HepG2 (cell line): ENCODE measurements around the gene NCAPG. TPM values are rescaled to one million over a fixed set of nuclear protein-coding genes. Genes with fewer than 3 reads are reported as not detected.

ENCODE experiments used
- CEBPB ChIP-seq: IDR thresholded peaks from 2 replicates; pipeline ENCODE4 v1.6.1; 2011; ENCODE audit warnings: low read depth, low read length, improper control_type of control experiment, borderline replicate concordance
- FLYWCH1 ChIP-seq: sonication (generic); formaldehyde crosslinking; IDR thresholded peaks from 2 replicates; pipeline ENCODE4 v1.8.1; 2023; ENCODE audit warnings: mild to moderate bottlenecking, missing genetic modification reagents
- MAFK ChIP-seq, 2 experiments: IDR thresholded peaks in 1 of 2; conservative IDR thresholded peaks in 1 of 2; 2 replicates each; pipeline ENCODE4 v1.6.1; 2011; ENCODE audit warnings: improper control_type of control experiment in 2 of 2, low read length in 2 of 2
- MTA1 ChIP-seq: sonication (generic); formaldehyde crosslinking; IDR thresholded peaks from 2 replicates; pipeline ENCODE4 v1.4.0; 2020; ENCODE audit warnings: missing genetic modification reagents, mild to moderate bottlenecking, borderline replicate concordance
- POLR2A ChIP-seq, 2 experiments: IDR thresholded peaks; 2 replicates each; pipeline ENCODE4 v1.6.1; 2011; ENCODE audit warnings: low read depth in 2 of 2, low read length in 2 of 2, mild to moderate bottlenecking in 1 of 2, moderate library complexity in 1 of 2; ENCODE audit not compliant: insufficient read depth in 1 of 2
- TCF7 ChIP-seq: sonication (generic); IDR thresholded peaks from 2 replicates; pipeline ENCODE4 v1.6.1; 2016; ENCODE audit warnings: antibody characterized with exemption, low read depth
- ZNF207 ChIP-seq: fragments of 450-650 bp; IDR thresholded peaks from 2 replicates; pipeline ENCODE4 v1.6.1; 2016; ENCODE audit warnings: antibody characterized with exemption, borderline replicate concordance
- ZNF333 ChIP-seq: sonication (generic); formaldehyde crosslinking; IDR thresholded peaks from 2 replicates; pipeline ENCODE4 v1.4.0; 2020; ENCODE audit warnings: mild to moderate bottlenecking, missing genetic modification reagents, borderline replicate concordance
- ZNF33A ChIP-seq: sonication (generic); formaldehyde crosslinking; IDR thresholded peaks from 2 replicates; pipeline ENCODE4 v1.5.1; 2020; ENCODE audit warnings: missing genetic modification reagents, mild to moderate bottlenecking, moderate library complexity, borderline replicate concordance
- ZNF446 ChIP-seq: sonication (generic); formaldehyde crosslinking; IDR thresholded peaks from 2 replicates; pipeline ENCODE4 v1.5.0; 2020; ENCODE audit warnings: mild to moderate bottlenecking, missing genetic modification reagents
- ZNF737 ChIP-seq: sonication (generic); formaldehyde crosslinking; IDR thresholded peaks from 2 replicates; pipeline ENCODE4 v1.5.0; 2020; ENCODE audit warnings: missing genetic modification reagents, mild to moderate bottlenecking, borderline replicate concordance
- ZSCAN29 ChIP-seq: sonication (generic); formaldehyde crosslinking; conservative IDR thresholded peaks from 2 replicates; pipeline ENCODE4 v1.4.0; 2020; ENCODE audit warnings: mild to moderate bottlenecking, missing genetic modification reagents
- polyA plus RNA-seq, 8 experiments: library from polyadenylated mRNA; depleted of rRNA in 3 of 8; stranded (reverse) in 7 of 8; unstranded in 1 of 8; fragments of >200 nt; fragmentation: Illumina TruSeq in 4 of 8; extraction: Trizol in 4 of 8; gene quantifications; 2 replicates each; pipeline versions ENCODE4 v1.2.1 to v1.2.3, GENCODE V29; 2011 to 2016; ENCODE audit warnings: low read depth in 4 of 8, missing spikeins in 1 of 8, mixed read lengths in 1 of 8; ENCODE audit not compliant: insufficient read depth in 1 of 8
- total RNA-seq, 5 experiments: library from RNA; depleted of rRNA; stranded (reverse); fragments of >200 nt; fragmentation: Illumina TruSeq; extraction: Trizol; gene quantifications; 2 replicates each; pipeline ENCODE4 v1.2.3, GENCODE V29; 2016; ENCODE audit warnings: low read depth in 1 of 5
- TF ChIP-seq, protein P1 (sequence below): sonication (generic); formaldehyde crosslinking; IDR thresholded peaks from 2 replicates; pipeline ENCODE4 v1.4.0; 2020; ENCODE audit warnings: low read depth, mild to moderate bottlenecking, missing genetic modification reagents
- TF ChIP-seq, protein P2 (sequence below): sonication (generic); formaldehyde crosslinking; IDR thresholded peaks from 2 replicates; pipeline ENCODE4 v1.4.0; 2020; ENCODE audit warnings: missing genetic modification reagents, borderline replicate concordance
- TF ChIP-seq, protein P3 (sequence below): sonication (generic); formaldehyde crosslinking; IDR thresholded peaks from one replicate; pipeline ENCODE4 v1.5.1; 2020; ENCODE audit warnings: mild to moderate bottlenecking, missing genetic modification reagents; ENCODE audit errors: not compliant biosample characterization

The NCAPG gene
- total and polyA plus RNA-seq, 2 of the 13 experiments (the other 11 are each of a cell fraction or from before 2014, with no cell fraction given) = 14.8 to 61.9 TPM

DNA sequence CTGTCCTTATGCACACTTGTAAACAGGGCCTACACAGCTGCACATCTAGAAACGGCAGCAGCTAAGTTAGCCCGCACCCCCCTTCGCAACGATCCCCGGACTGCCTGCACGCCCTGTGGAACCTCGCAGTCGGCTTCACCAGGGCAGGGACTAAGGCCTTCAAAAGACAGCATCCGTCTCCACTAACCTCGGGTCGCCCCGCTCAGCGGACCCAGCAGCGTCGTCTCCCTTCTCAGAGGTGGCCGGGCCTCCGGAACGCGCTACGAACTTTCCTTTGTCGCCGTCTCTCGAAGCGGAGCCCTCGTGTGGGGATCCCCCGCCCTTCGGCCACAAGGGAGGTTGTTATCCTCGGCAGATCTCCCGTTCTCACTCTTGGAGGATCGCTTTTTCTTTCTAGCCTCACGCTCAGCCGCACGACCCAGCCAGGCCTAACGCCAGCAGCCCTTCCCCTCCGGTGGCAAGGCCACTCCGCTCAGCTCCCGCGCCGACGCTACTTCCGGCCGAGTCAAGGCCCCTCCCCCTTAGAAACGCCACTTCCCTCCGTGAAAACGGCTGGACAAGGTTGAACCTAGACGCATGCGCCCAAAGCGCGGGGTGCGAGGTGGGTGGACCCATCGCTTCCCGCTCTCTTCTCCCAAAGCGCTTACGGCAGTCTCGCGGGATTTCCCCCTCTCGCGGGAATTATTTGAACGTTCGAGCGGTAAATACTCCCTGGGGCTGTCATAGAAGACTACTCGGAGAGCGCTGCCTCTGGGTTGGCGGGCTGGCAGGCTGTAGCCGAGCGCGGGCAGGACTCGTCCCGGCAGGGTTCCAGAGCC, at the start of gene NCAPG, which contains the start of gene DCAF16 (continued):
- no peak for TF ChIP-seq ZNF207
- TF ChIP-seq ZSCAN29 (CRISPR knock-in tag) = no peak
- TF ChIP-seq TCF7 = no peak
- no peak for TF ChIP-seq MAFK (conservative IDR thresholded peaks at IDR 0.05 in 1 of 2, IDR thresholded peaks at IDR 0.05 in 1 of 2; ENCODE audit: low read length in 2 of 2)
- TF ChIP-seq POLR2A (IDR thresholded peaks at IDR 0.05; ENCODE audit: insufficient read depth in 1 of 2, low read depth in 2 of 2, low read length in 2 of 2) = peak; percentile 95 to 97
- TF ChIP-seq, protein P1, sequence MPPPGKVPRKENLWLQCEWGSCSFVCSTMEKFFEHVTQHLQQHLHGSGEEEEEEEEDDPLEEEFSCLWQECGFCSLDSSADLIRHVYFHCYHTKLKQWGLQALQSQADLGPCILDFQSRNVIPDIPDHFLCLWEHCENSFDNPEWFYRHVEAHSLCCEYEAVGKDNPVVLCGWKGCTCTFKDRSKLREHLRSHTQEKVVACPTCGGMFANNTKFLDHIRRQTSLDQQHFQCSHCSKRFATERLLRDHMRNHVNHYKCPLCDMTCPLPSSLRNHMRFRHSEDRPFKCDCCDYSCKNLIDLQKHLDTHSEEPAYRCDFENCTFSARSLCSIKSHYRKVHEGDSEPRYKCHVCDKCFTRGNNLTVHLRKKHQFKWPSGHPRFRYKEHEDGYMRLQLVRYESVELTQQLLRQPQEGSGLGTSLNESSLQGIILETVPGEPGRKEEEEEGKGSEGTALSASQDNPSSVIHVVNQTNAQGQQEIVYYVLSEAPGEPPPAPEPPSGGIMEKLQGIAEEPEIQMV (CRISPR knock-in tag) = peak; percentile 53; the same call in 1 of the 2 replicates
- TF ChIP-seq, protein P2, sequence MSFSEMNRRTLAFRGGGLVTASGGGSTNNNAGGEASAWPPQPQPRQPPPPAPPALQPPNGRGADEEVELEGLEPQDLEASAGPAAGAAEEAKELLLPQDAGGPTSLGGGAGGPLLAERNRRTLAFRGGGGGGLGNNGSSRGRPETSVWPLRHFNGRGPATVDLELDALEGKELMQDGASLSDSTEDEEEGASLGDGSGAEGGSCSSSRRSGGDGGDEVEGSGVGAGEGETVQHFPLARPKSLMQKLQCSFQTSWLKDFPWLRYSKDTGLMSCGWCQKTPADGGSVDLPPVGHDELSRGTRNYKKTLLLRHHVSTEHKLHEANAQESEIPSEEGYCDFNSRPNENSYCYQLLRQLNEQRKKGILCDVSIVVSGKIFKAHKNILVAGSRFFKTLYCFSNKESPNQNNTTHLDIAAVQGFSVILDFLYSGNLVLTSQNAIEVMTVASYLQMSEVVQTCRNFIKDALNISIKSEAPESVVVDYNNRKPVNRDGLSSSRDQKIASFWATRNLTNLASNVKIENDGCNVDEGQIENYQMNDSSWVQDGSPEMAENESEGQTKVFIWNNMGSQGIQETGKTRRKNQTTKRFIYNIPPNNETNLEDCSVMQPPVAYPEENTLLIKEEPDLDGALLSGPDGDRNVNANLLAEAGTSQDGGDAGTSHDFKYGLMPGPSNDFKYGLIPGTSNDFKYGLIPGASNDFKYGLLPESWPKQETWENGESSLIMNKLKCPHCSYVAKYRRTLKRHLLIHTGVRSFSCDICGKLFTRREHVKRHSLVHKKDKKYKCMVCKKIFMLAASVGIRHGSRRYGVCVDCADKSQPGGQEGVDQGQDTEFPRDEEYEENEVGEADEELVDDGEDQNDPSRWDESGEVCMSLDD (CRISPR knock-in tag) = no peak
- TF ChIP-seq ZNF737 (CRISPR knock-in tag) = no peak
- TF ChIP-seq ZNF446 (CRISPR knock-in tag) = no peak
- TF ChIP-seq FLYWCH1 (CRISPR knock-in tag) = peak; percentile 11; the same call in 1 of the 2 replicates
- TF ChIP-seq ZNF33A (CRISPR knock-in tag) = 0 out of 2 replicates have a peak, but pooled peaks have one; percentile 69
- peak; percentile 26; the same call in 1 of the 2 replicates for TF ChIP-seq MTA1 (CRISPR knock-in tag)
- TF ChIP-seq ZNF333 (CRISPR knock-in tag) = no peak
- TF ChIP-seq CEBPB = no peak
- TF ChIP-seq, protein P3, sequence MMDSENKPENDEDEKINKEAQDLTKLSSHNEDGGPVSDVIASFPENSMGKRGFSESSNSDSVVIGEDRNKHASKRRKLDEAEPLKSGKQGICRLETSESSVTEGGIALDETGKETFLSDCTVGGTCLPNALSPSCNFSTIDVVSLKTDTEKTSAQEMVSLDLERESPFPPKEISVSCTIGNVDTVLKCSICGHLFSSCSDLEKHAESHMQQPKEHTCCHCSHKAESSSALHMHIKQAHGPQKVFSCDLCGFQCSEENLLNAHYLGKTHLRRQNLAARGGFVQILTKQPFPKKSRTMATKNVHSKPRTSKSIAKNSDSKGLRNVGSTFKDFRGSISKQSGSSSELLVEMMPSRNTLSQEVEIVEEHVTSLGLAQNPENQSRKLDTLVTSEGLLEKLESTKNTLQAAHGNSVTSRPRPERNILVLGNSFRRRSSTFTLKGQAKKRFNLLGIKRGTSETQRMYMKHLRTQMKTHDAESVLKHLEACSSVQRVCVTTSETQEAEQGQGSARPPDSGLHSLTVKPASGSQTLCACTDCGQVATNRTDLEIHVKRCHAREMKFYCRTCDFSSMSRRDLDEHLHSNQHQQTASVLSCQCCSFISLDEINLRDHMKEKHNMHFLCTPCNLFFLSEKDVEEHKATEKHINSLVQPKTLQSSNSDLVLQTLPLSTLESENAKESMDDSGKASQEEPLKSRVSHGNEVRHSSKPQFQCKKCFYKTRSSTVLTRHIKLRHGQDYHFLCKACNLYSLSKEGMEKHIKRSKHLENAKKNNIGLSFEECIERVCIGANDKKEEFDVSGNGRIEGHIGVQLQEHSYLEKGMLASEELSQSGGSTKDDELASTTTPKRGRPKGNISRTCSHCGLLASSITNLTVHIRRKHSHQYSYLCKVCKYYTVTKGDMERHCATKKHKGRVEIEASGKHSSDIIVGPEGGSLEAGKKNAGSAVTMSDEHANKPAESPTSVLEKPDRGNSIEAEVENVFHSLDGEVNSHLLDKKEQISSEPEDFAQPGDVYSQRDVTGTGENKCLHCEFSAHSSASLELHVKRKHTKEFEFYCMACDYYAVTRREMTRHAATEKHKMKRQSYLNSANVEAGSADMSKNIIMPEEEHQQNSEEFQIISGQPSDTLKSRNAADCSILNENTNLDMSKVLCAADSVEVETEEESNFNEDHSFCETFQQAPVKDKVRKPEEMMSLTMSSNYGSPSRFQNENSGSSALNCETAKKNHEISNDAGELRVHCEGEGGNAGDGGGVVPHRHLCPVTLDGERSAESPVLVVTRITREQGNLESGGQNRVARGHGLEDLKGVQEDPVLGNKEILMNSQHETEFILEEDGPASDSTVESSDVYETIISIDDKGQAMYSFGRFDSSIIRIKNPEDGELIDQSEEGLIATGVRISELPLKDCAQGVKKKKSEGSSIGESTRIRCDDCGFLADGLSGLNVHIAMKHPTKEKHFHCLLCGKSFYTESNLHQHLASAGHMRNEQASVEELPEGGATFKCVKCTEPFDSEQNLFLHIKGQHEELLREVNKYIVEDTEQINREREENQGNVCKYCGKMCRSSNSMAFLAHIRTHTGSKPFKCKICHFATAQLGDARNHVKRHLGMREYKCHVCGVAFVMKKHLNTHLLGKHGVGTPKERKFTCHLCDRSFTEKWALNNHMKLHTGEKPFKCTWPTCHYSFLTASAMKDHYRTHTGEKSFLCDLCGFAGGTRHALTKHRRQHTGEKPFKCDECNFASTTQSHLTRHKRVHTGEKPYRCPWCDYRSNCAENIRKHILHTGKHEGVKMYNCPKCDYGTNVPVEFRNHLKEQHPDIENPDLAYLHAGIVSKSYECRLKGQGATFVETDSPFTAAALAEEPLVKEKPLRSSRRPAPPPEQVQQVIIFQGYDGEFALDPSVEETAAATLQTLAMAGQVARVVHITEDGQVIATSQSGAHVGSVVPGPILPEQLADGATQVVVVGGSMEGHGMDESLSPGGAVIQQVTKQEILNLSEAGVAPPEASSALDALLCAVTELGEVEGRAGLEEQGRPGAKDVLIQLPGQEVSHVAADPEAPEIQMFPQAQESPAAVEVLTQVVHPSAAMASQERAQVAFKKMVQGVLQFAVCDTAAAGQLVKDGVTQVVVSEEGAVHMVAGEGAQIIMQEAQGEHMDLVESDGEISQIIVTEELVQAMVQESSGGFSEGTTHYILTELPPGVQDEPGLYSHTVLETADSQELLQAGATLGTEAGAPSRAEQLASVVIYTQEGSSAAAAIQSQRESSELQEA (CRISPR knock-in tag) = peak; percentile 49
